Activated naive CD4-positive, alpha-beta T cell treated with anti-CD3 and anti-CD28 coated beads, Interleukin-2, amount 50 U/mL, for 72 hours (primary cell): ENCODE results near the gene CDC42. TPM values are rescaled to one million over a fixed set of nuclear protein-coding genes. Genes with fewer than 3 reads are reported as not detected.
"Not testable (repeated sequence)": the region's sequence is repeated elsewhere in the genome, so short reads cannot be mapped to it uniquely, and the experiment has no call there.

Experiments
- ATAC-seq, 2 donors: fragments of 150-1000 bp; cut with Tn5 transposase; 2 replicates each; pipeline ENCODE4 v1.10.0; 2021; ENCODE audit warnings: mild to moderate bottlenecking in 2 of 2, moderate library complexity in 2 of 2
- DNase-seq, 2 donors: peaks; one replicate each; pipeline ENCODE4 v3.0.0; 2021 to 2022; ENCODE audit warnings: low spot score in 2 of 2
- H3K27ac Mint-ChIP-seq, 2 donors: one replicate each; pipeline ENCODE4 v1.8.0; 2022; ENCODE audit warnings: mild to moderate bottlenecking in 2 of 2, mixed read lengths in 2 of 2
- H3K36me3 Mint-ChIP-seq, 2 donors: one replicate each; pipeline ENCODE4 v1.8.0; 2022; ENCODE audit warnings: mixed read lengths in 2 of 2
- H3K9me3 Mint-ChIP-seq, 2 donors: one replicate each; pipeline ENCODE4 v1.8.0; 2022; ENCODE audit warnings: mixed read lengths in 2 of 2
- total RNA-seq, 2 donors: library from RNA; stranded (reverse); gene quantifications; one replicate each; pipeline ENCODE4 v1.2.3, GENCODE V29; 2022

CDC42 gene
- total RNA-seq, 2 donors from 2014 or later, result 266 to 331 TPM

DNA sequence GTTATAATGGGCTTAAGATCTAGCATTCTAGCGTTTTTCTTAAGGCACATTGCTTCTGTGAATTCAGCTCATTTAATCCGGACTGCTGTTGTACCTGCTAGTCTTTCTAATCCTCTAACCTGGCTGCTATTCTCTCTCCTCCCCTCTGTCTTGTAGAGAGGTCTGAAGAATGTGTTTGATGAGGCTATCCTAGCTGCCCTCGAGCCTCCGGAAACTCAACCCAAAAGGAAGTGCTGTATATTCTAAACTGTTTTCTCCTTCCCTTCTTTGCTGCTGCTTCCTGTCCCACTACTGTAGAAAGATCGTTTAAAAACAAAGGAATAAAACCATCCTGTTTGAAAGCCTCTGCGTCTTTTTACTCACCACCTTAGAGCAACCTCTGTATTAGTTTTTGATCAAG is 37.3 kb downstream of the CDC42 start:
- Mint-ChIP-seq H3K9me3 (no peaks in the 10 kb centered on the region), H3K27ac (peak overlapping the region; percentile 79 to 84), H3K36me3 (peaks cover 5 to 33% of the 10 kb centered on the region in 2 donors)
- ATAC-seq, result no peak
- DNase-seq, result no peak

GRCh38 chr1:22090867-22091266 is 38.4 kb downstream of the CDC42 start:
- H3K9me3 Mint-ChIP-seq, result no peaks in the 10 kb centered on the region
- H3K36me3 Mint-ChIP-seq, result peaks cover 5 to 31% of the 10 kb centered on the region in 2 donors
- DNase-seq (no peak), ATAC-seq (no peak)
- H3K27ac Mint-ChIP-seq, result peak overlapping the region; percentile 61 to 79

DNA sequence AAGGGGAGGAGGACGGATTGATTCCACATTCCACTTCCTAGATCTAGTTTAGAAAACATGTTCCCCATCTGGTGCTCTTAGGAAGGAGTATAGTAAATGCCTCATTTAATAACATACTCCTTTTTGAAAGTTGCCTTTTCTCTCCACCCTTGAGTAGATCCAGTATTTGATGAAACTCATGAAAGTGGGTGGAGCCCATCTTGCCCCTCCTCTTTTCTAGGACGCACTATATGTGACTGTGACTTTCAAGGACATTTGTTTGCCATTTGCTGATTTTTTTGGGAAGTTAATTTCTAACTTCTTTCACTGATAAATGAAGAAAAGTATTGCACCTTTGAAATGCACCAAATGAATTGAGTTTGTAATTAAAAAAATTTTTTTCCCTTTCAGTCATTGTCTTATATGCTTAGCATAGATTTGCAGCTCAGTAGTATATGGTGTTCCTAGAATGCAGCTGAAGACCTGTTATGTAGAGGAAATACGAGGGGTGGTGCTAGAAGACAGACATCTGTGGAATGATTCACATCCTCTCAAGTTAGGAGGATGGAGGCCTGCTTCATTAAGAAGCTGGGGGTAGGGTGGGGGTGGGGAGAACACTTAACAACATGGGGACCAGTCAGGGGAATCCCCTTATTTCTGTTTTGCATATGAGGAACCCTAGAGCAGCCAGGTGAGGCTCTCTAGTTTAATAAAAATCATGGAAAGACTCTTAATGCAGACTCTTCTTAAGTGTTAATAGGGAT is 39.7 kb downstream of the CDC42 start:
- not testable (repeated sequence) for H3K9me3 Mint-ChIP-seq, H3K27ac Mint-ChIP-seq, DNase-seq
- H3K36me3 Mint-ChIP-seq, result peaks cover 5 to 31% of the 10 kb centered on the region in 2 donors
- peak; percentile 94 to 96 for ATAC-seq

- no peaks in the 10 kb centered on the region for H3K9me3 Mint-ChIP-seq
- DNase-seq, result no peak
- no peak overlapping the region for H3K27ac Mint-ChIP-seq
- no peak for ATAC-seq
- H3K36me3 Mint-ChIP-seq, result peaks cover 5 to 42% of the 10 kb centered on the region in 2 donors
These were observed 41.0 kb downstream of the CDC42 start for GRCh38 chr1:22093513-22093912.

DNA sequence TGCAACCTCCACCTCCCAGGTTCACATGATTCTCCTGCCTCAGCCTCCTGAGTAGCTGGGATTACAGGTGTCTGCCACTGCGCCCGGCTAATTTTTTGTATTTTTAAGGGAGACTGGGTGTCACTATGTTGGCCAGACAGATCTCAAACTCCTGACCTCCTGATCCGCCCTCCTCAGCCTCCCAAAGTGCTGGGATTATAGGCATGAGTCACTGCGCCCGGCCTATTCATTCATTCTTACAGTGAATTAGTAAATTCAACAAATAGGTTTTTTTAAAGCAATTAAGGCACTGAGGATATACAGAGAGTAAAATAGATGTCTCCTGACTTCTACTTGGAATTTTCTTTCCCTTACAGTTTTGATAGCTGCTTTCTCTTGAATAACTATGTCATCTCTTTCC is 43.5 kb downstream of the CDC42 start:
- peaks cover 0 to 32% of the 10 kb centered on the region in 2 donors for H3K36me3 Mint-ChIP-seq
- ATAC-seq, result no peak
- no peaks in the 10 kb centered on the region for H3K9me3 Mint-ChIP-seq

DNA sequence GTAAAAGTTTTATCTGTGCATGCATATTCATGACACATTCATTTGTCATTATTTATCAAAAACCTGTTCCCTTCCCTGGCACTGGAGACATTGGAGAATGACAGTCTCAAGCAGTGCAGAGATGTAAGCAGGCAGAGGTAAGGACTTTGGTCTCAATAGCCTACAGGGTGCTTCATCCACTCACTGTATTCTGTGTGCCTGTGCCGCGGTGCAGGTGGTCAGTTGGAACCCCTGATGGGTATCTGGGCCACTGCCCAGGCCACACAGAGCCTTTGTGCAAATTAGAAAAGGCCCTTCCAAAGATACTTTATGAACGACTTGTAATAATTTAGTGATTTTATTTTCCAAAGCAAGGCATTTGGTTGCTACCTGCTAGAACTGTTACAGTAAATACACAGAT is 44.0 kb downstream of the CDC42 start:
- DNase-seq, result no peak
- no peaks in the 10 kb centered on the region for H3K9me3 Mint-ChIP-seq
- peaks cover 0 to 28% of the 10 kb centered on the region in 2 donors for H3K36me3 Mint-ChIP-seq
- no peak overlapping the region for H3K27ac Mint-ChIP-seq
- no peak for ATAC-seq

More for the DNA sequence above, 43.5 kb downstream of the CDC42 start:
- no peak overlapping the region for H3K27ac Mint-ChIP-seq
- no peak for DNase-seq

- DNase-seq, result no peak
- no peak for ATAC-seq
- Mint-ChIP-seq H3K36me3 (peaks cover 0 to 41% of the 10 kb centered on the region in 2 donors), H3K9me3 (peaks cover 0 to under 1% of the 10 kb centered on the region in 2 donors), H3K27ac (peak overlapping the region; percentile 51 to 74)
These were observed 46.2 kb downstream of the CDC42 start for GRCh38 chr1:22098752-22099151.

GRCh38 chr1:22100168-22100567 is 47.7 kb downstream of the CDC42 start:
- DNase-seq (no peak), ATAC-seq (no peak)
- peak overlapping the region in 1 of 2 donors; percentile 86 for H3K27ac Mint-ChIP-seq
- H3K36me3 Mint-ChIP-seq, result peaks cover 0 to 51% of the 10 kb centered on the region in 2 donors
- H3K9me3 Mint-ChIP-seq, result peaks cover 0 to 5% of the 10 kb centered on the region in 2 donors

DNA sequence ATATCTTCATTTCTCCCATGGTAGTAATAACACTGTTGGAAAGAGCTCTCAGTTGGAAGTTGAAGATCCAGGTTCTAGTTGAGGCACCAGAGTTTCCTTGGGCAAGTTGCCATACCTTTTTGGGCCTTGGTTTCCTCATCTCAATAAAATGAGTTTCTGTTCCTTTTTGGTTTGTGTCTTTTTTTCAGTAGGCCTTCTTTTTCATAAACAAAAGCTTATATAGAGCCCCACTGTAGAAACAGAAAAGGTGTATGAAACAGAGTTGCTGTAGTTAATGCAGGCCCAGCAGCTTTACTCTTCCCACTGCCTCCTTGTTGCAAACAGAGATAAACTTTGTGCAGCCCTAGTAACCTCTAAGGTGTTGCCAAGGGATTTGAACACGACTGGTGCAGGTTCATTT is 48.7 kb downstream of the CDC42 start:
- ATAC-seq (no peak), DNase-seq (no peak)
- Mint-ChIP-seq H3K36me3 (peaks cover 0 to 58% of the 10 kb centered on the region in 2 donors), H3K27ac (peak overlapping the region in 1 of 2 donors; percentile 69), H3K9me3 (peaks cover 0 to 5% of the 10 kb centered on the region in 2 donors)

DNA sequence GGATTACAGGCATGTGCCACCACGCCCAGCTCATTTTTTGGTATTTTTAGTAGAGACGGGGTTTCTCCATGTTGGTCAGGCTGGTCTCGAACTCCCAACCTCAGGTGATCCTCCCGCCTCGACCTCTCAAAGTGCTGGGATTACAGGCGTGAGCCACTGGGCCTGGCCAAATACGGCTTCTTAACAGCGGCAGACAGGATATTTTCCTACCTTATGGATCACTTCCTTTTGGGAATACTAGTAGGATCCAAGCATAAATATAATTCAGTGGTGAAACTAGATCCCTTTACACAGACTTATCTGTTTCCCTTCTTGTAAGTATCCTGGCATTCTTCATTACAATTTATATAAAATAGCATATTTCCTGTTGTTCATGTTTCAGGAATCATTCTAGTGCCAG is 49.5 kb downstream of the CDC42 start:
- DNase-seq, result no peak
- Mint-ChIP-seq H3K36me3 (peaks cover 0 to 58% of the 10 kb centered on the region in 2 donors), H3K9me3 (peaks cover 0 to 5% of the 10 kb centered on the region in 2 donors), H3K27ac (no peak overlapping the region)
- ATAC-seq, result no peak

GRCh38 chr1:22102746-22103145 is 50.2 kb downstream of the CDC42 start:
- no peak for ATAC-seq
- peaks cover 0 to 5% of the 10 kb centered on the region in 2 donors for H3K9me3 Mint-ChIP-seq

GRCh38 chr1:22104094-22104493 is 51.6 kb downstream of the CDC42 start:
- DNase-seq, result no peak
- ATAC-seq, result peak in 1 of 2 donors; percentile 55
- H3K36me3 Mint-ChIP-seq, result peaks cover 0 to 49% of the 10 kb centered on the region in 2 donors
- H3K9me3 Mint-ChIP-seq, result peaks cover 0 to 5% of the 10 kb centered on the region in 2 donors
- H3K27ac Mint-ChIP-seq, result peak overlapping the region; percentile 88 to 91

More at GRCh38 chr1:22102746-22103145, 50.2 kb downstream of the CDC42 start:
- H3K36me3 Mint-ChIP-seq, result peaks cover 0 to 52% of the 10 kb centered on the region in 2 donors
- DNase-seq, result no peak
- peak overlapping the region in 1 of 2 donors; percentile 91 for H3K27ac Mint-ChIP-seq

- peak; percentile 69 to 80 for ATAC-seq
- H3K9me3 Mint-ChIP-seq, result peaks cover 0 to 5% of the 10 kb centered on the region in 2 donors
- H3K27ac Mint-ChIP-seq, result peak overlapping the region; percentile 89 to 91
- H3K36me3 Mint-ChIP-seq, result peaks cover 0 to 45% of the 10 kb centered on the region in 2 donors
- DNase-seq, result no peak
These were observed 52.4 kb downstream of the CDC42 start for GRCh38 chr1:22104865-22105437.

- Mint-ChIP-seq H3K9me3 (peaks cover 0 to 5% of the 10 kb centered on the region in 2 donors), H3K36me3 (peaks cover 0 to 45% of the 10 kb centered on the region in 2 donors), H3K27ac (peak overlapping the region; percentile 89 to 91)
- ATAC-seq (peak; percentile 23 to 25), DNase-seq (no peak)
These were observed 53.2 kb downstream of the CDC42 start for GRCh38 chr1:22105611-22106207.

- peak overlapping the region in 1 of 2 donors; percentile 7 for H3K27ac Mint-ChIP-seq
- ATAC-seq (no peak), DNase-seq (no peak)
- H3K9me3 Mint-ChIP-seq, result peaks cover 0 to 5% of the 10 kb centered on the region in 2 donors
- H3K36me3 Mint-ChIP-seq, result peaks cover 0 to 42% of the 10 kb centered on the region in 2 donors
These were observed 54.6 kb downstream of the CDC42 start for GRCh38 chr1:22107126-22107525.

GRCh38 chr1:22108339-22109105 is 56.0 kb downstream of the CDC42 start:
- ATAC-seq (no peak), DNase-seq (no peak)
- Mint-ChIP-seq H3K27ac (peak overlapping the region in 1 of 2 donors; percentile 74), H3K36me3 (peaks cover 0 to 28% of the 10 kb centered on the region in 2 donors), H3K9me3 (peaks cover 0 to 5% of the 10 kb centered on the region in 2 donors)
